HepG2 (cell line): Measurements from ENCODE around the gene PLVAP. TPM values are rescaled to one million over a fixed set of nuclear protein-coding genes. Genes with fewer than 3 reads are reported as not detected.

Experiments used
- CCDC6 ChIP-seq: sonication (generic); formaldehyde crosslinking; IDR thresholded peaks from 2 replicates; pipeline ENCODE4 v1.8.1; 2022; ENCODE audit warnings: mild to moderate bottlenecking, missing genetic modification reagents, moderate library complexity
- ERF ChIP-seq: IDR thresholded peaks from 2 replicates; pipeline ENCODE4 v1.6.1; 2018; ENCODE audit warnings: missing biosample characterization, missing genetic modification reagents
- KLF16 ChIP-seq, 2 experiments: sonication (generic) in 1 of 2; formaldehyde crosslinking in 1 of 2; IDR thresholded peaks; 2 replicates each; pipeline versions ENCODE4 v1.6.1 to v1.8.0; 2016 to 2023; ENCODE audit warnings: missing genetic modification reagents in 2 of 2, missing compliant biosample characterization in 1 of 2
- MTA3 ChIP-seq: sonication (generic); formaldehyde crosslinking; IDR thresholded peaks from 2 replicates; pipeline ENCODE4 v1.4.0; 2020; ENCODE audit warnings: missing genetic modification reagents
- SAP130 ChIP-seq: IDR thresholded peaks from 2 replicates; pipeline ENCODE4 v1.6.1; 2016; ENCODE audit warnings: low read depth
- TEAD3 ChIP-seq: optimal IDR thresholded peaks from 2 replicates; pipeline ENCODE3; 2016; ENCODE audit warnings: borderline replicate concordance
- ZBTB7B ChIP-seq: sonication (generic); formaldehyde crosslinking; IDR thresholded peaks from 2 replicates; pipeline ENCODE4 v1.4.0; 2020; ENCODE audit warnings: missing genetic modification reagents
- ZFP90 ChIP-seq: sonication (generic); formaldehyde crosslinking; IDR thresholded peaks from 2 replicates; pipeline ENCODE4 v1.8.0; 2022; ENCODE audit warnings: missing genetic modification reagents, mild to moderate bottlenecking, inconsistent platforms, borderline replicate concordance
- ZNF24 ChIP-seq: fragments of 450-650 bp; IDR thresholded peaks from 2 replicates; pipeline ENCODE4 v1.6.1; 2017; ENCODE audit warnings: antibody characterized with exemption, mild to moderate bottlenecking
- ZNF256 ChIP-seq: sonication (generic); formaldehyde crosslinking; conservative IDR thresholded peaks from 2 replicates; pipeline ENCODE4 v1.4.0; 2020; ENCODE audit warnings: missing genetic modification reagents
- ZNF263 ChIP-seq: sonication (generic); formaldehyde crosslinking; IDR thresholded peaks from 2 replicates; pipeline ENCODE4 v1.4.0; 2020; ENCODE audit warnings: missing genetic modification reagents
- ZNF414 ChIP-seq: sonication (generic); formaldehyde crosslinking; IDR thresholded peaks from 2 replicates; pipeline ENCODE4 v1.5.0; 2020; ENCODE audit warnings: missing genetic modification reagents
- ZNF564 ChIP-seq: sonication (generic); formaldehyde crosslinking; IDR thresholded peaks from 2 replicates; pipeline ENCODE4 v1.8.1; 2023; ENCODE audit warnings: mild to moderate bottlenecking, missing genetic modification reagents
- ZNF788 ChIP-seq: sonication (generic); formaldehyde crosslinking; IDR thresholded peaks from 2 replicates; pipeline ENCODE4 v1.5.0; 2020; ENCODE audit warnings: mild to moderate bottlenecking, missing genetic modification reagents, borderline replicate concordance
- ZNF891 ChIP-seq: sonication (generic); formaldehyde crosslinking; IDR thresholded peaks from 2 replicates; pipeline ENCODE4 v1.5.0; 2020; ENCODE audit warnings: mild to moderate bottlenecking, missing genetic modification reagents
- ZSCAN9 ChIP-seq: IDR thresholded peaks from 2 replicates; pipeline ENCODE4 v1.6.1; 2016; ENCODE audit warnings: borderline replicate concordance
- polyA plus RNA-seq, 8 experiments: library from polyadenylated mRNA; depleted of rRNA in 3 of 8; stranded (reverse) in 7 of 8; unstranded in 1 of 8; fragments of >200 nt; fragmentation: Illumina TruSeq in 4 of 8; extraction: Trizol in 4 of 8; gene quantifications; 2 replicates each; pipeline versions ENCODE4 v1.2.1 to v1.2.3, GENCODE V29; 2011 to 2016; ENCODE audit warnings: low read depth in 4 of 8, missing spikeins in 1 of 8, mixed read lengths in 1 of 8; ENCODE audit not compliant: insufficient read depth in 1 of 8
- total RNA-seq, 5 experiments: library from RNA; depleted of rRNA; stranded (reverse); fragments of >200 nt; fragmentation: Illumina TruSeq; extraction: Trizol; gene quantifications; 2 replicates each; pipeline ENCODE4 v1.2.3, GENCODE V29; 2016; ENCODE audit warnings: low read depth in 1 of 5
- TF ChIP-seq, protein P1 (sequence below): sonication (generic); formaldehyde crosslinking; IDR thresholded peaks from 2 replicates; pipeline ENCODE4 v1.5.0; 2020; ENCODE audit warnings: mild to moderate bottlenecking, missing genetic modification reagents
- TF ChIP-seq, protein P2 (sequence below): sonication (generic); formaldehyde crosslinking; IDR thresholded peaks from 2 replicates; pipeline ENCODE4 v1.4.0; 2020; ENCODE audit warnings: missing genetic modification reagents, low read depth, mild to moderate bottlenecking, borderline replicate concordance
- TF ChIP-seq, protein P3 (sequence below), 2 experiments: sonication (generic) in 1 of 2; formaldehyde crosslinking in 1 of 2; IDR thresholded peaks; 2 replicates each; pipeline versions ENCODE4 v1.4.0 to v1.6.1; 2018 to 2020; ENCODE audit warnings: missing genetic modification reagents in 2 of 2, borderline replicate concordance in 1 of 2, low read depth in 1 of 2, mild to moderate bottlenecking in 1 of 2, missing biosample characterization in 1 of 2
- TF ChIP-seq, protein P4 (sequence below): sonication (generic); formaldehyde crosslinking; IDR thresholded peaks from 2 replicates; pipeline ENCODE4 v1.5.0; 2020; ENCODE audit warnings: missing genetic modification reagents
- TF ChIP-seq, protein P5 (sequence below): IDR thresholded peaks from 2 replicates; pipeline ENCODE4 v1.6.1; 2016; ENCODE audit warnings: low read depth, control low read depth

PLVAP gene
- total and polyA plus RNA-seq, 2 of the 13 experiments (the other 11 are each of a cell fraction or from before 2014, with no cell fraction given): 0.26 TPM; not detected in 1

- TF ChIP-seq CCDC6 (CRISPR knock-in tag) (0 out of 2 replicates have a peak, but pooled peaks have one; percentile 61), TEAD3 (CRISPR knock-in tag) (peak; percentile 53), ZNF414 (CRISPR knock-in tag) (no peak), ZNF788 (CRISPR knock-in tag) (peak; percentile 36; the same call in 1 of the 2 replicates), ERF (CRISPR knock-in tag) (peak; percentile 68; the same call in 1 of the 2 replicates), ZFP90 (CRISPR knock-in tag) (0 out of 2 replicates have a peak, but pooled peaks have one; percentile 32), ZNF256 (CRISPR knock-in tag) (no peak), ZSCAN9 (CRISPR knock-in tag) (0 out of 2 replicates have a peak, but pooled peaks have one; percentile 34), ZBTB7B (CRISPR knock-in tag) (0 out of 2 replicates have a peak, but pooled peaks have one; percentile 22), ZNF24 (no peak), ZNF263 (CRISPR knock-in tag) (peak; percentile 49; the same call in 1 of the 2 replicates), ZNF891 (peak; percentile 56; the same call in 1 of the 2 replicates), KLF16 (CRISPR knock-in tag; IDR thresholded peaks at IDR 0.05) (0 out of 4 replicates have a peak, but pooled peaks of 1 of the 2 experiments have one; percentile 25), ZNF564 (CRISPR knock-in tag) (no peak), SAP130 (CRISPR knock-in tag) (peak; percentile 42; the same call in 1 of the 2 replicates), MTA3 (no peak)
- TF ChIP-seq, protein P1, sequence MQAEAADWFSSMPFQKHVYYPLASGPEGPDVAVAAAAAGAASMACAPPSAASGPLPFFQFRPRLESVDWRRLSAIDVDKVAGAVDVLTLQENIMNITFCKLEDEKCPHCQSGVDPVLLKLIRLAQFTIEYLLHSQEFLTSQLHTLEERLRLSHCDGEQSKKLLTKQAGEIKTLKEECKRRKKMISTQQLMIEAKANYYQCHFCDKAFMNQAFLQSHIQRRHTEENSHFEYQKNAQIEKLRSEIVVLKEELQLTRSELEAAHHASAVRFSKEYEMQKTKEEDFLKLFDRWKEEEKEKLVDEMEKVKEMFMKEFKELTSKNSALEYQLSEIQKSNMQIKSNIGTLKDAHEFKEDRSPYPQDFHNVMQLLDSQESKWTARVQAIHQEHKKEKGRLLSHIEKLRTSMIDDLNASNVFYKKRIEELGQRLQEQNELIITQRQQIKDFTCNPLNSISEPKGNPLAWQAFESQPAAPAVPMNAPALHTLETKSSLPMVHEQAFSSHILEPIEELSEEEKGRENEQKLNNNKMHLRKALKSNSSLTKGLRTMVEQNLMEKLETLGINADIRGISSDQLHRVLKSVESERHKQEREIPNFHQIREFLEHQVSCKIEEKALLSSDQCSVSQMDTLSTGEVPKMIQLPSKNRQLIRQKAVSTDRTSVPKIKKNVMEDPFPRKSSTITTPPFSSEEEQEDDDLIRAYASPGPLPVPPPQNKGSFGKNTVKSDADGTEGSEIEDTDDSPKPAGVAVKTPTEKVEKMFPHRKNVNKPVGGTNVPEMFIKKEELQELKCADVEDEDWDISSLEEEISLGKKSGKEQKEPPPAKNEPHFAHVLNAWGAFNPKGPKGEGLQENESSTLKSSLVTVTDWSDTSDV: 0 out of 2 replicates have a peak, but pooled peaks have one; percentile 56
- TF ChIP-seq, protein P2, sequence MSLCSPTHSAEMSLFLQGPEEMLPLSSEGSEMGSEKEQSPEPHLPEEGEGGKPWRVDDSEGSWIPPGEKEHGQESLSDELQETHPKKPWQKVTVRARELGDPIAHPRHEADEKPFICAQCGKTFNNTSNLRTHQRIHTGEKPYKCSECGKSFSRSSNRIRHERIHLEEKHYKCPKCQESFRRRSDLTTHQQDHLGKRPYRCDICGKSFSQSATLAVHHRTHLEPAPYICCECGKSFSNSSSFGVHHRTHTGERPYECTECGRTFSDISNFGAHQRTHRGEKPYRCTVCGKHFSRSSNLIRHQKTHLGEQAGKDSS (CRISPR knock-in tag): peak; percentile 53; the same call in 1 of the 2 replicates
- TF ChIP-seq, protein P3, sequence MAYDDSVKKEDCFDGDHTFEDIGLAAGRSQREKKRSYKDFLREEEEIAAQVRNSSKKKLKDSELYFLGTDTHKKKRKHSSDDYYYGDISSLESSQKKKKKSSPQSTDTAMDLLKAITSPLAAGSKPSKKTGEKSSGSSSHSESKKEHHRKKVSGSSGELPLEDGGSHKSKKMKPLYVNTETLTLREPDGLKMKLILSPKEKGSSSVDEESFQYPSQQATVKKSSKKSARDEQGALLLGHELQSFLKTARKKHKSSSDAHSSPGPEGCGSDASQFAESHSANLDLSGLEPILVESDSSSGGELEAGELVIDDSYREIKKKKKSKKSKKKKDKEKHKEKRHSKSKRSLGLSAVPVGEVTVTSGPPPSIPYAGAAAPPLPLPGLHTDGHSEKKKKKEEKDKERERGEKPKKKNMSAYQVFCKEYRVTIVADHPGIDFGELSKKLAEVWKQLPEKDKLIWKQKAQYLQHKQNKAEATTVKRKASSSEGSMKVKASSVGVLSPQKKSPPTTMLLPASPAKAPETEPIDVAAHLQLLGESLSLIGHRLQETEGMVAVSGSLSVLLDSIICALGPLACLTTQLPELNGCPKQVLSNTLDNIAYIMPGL (CRISPR knock-in tag; IDR thresholded peaks at IDR 0.05; ENCODE audit: borderline replicate concordance in 1 of 2, low read depth in 1 of 2): peak; percentile 28 to 65; a peak in 2 of 4 replicates
- TF ChIP-seq, protein P4, sequence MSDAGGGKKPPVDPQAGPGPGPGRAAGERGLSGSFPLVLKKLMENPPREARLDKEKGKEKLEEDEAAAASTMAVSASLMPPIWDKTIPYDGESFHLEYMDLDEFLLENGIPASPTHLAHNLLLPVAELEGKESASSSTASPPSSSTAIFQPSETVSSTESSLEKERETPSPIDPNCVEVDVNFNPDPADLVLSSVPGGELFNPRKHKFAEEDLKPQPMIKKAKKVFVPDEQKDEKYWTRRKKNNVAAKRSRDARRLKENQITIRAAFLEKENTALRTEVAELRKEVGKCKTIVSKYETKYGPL (CRISPR knock-in tag): no peak
- TF ChIP-seq, protein P5, sequence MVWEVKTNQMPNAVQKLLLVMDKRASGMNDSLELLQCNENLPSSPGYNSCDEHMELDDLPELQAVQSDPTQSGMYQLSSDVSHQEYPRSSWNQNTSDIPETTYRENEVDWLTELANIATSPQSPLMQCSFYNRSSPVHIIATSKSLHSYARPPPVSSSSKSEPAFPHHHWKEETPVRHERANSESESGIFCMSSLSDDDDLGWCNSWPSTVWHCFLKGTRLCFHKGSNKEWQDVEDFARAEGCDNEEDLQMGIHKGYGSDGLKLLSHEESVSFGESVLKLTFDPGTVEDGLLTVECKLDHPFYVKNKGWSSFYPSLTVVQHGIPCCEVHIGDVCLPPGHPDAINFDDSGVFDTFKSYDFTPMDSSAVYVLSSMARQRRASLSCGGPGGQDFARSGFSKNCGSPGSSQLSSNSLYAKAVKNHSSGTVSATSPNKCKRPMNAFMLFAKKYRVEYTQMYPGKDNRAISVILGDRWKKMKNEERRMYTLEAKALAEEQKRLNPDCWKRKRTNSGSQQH: no peak
These were observed 31.0 kb downstream of the PLVAP start (continued) for GRCh38 chr19:17346109-17346671.
